ENCODE results near the gene NIT2. TPM values are rescaled to one million over a fixed set of nuclear protein-coding genes. Genes with fewer than 3 reads are reported as not detected.
"Not testable (repeated sequence)": the region's sequence is repeated elsewhere in the genome, so short reads cannot be mapped to it uniquely, and the experiment has no call there.

Gene NIT2, protein sequence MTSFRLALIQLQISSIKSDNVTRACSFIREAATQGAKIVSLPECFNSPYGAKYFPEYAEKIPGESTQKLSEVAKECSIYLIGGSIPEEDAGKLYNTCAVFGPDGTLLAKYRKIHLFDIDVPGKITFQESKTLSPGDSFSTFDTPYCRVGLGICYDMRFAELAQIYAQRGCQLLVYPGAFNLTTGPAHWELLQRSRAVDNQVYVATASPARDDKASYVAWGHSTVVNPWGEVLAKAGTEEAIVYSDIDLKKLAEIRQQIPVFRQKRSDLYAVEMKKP
- 16.9 and 20.3 TPM in 2 replicates for total RNA-seq

DNA sequence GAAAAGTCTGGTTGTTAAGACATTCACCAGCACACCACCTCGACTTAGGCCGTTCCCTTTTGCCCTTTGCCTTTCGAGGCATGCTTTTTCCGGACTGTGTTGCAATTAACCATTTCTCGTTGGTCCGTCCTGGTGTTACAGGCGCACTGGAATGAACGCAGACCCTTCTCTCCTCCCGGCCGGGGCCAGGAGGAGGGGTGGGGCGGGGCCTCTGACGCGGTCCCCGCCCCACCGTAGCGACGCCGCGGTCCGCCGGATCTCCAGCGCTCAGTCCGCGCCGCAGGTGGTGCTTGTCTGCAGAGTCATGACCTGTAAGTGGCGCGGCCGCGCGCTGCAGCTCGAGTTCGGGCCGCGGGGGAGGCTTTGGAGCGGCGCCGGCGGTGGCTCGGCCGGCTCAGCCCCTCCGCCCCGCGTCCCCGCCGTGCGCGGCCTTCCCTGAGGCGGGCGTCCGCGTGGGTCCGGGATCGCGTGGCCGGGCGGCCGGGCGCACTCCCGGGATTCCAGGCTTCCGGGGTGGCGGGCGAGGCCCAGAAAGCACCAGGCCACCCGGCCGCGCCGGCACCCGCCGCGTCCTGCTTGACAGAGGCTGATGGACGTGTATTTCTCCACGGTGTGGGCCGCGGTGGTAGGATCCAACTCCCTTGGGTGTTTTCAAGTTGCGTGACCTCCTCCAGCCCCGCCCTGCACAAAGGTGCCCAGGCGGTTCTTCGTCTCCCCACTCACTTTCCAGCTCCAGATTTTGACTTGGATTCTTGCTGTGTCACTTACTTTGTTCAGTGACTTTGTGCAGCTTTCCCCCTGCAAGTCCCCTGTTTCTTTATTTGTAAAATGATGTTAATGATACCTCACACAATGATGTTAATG, at the start of gene NIT2:
NIT2 (plus strand) TSS at position 270 of the 864 bp plus-strand sequence; CDS start at position 305, 35 bp downstream.
- peak; percentile 2 for DNase-seq (ENCODE audit: extremely low read depth, low read depth, low spot score)

DNA sequence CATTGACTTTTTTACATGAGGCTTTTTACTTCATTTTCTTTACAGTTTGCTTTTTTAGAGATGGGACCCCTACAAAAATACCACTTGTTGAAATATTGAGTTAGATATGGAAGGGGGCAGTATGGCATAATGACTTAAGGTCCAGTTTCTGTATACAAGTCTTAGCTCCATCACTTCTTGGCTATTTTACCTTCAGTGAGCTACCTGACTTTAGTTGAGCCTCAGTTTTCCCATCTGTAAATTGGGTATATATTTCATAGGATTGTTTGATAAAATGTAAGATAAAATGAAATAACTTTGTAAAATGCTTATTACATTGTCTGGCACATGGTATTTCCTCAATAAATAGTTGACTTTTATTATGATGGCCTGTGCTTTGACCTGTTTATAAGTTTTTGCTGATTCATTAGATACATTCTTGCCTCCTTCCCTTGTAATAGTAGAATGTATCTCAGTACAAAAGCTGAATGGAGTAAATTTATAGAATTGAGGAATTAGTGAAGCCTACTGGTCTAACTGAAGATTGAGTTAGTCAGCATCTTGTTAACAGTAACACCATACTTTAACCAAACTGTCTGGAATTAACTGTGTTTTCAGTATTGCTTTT, 46.2 kb upstream of the NIT2 start:
- no peak for DNase-seq (ENCODE audit: extremely low read depth, low read depth, low spot score)

DNA sequence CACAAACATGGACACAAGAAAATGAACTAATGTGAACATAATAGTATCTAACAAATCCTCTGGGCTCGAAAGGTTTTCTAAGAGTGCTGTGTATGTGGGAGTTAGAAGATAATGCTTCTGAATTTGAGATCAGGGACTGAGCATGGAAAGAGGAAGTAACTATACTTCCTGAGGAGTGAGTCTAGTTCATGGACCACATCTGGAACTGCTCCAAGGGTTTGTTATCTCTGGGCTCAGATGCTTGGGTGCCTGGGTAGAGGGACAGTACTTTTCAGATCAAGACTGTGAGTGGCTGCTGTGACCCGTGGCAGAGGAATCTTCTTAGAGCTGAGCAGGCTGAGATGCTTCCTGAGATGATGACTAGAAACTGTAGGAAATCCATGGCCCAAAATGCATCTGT, 45.2 kb upstream of the NIT2 start:
- peak; percentile 25 for DNase-seq (ENCODE audit: extremely low read depth, low read depth, low spot score)

DNA sequence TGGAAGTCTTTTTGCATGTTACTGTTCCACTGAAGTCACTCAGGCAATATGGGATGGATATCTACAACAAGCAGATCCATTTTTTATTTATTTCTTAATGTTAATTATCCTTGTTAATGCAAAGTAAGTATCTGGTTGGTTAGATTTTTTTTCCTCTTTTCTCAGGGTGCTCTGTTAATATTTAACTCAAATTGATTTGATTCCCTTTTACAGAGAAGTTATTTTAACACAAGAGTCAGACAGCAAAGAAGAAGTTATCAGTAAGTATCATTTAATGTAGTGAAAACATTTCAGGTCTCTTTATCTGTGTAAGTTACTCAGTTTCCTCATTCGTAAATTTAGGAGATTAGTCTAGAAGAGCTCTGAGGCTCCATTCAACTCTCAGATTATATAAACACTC, 39.5 kb upstream of the NIT2 start:
- no peak for DNase-seq (ENCODE audit: extremely low read depth, low read depth, low spot score)

DNA sequence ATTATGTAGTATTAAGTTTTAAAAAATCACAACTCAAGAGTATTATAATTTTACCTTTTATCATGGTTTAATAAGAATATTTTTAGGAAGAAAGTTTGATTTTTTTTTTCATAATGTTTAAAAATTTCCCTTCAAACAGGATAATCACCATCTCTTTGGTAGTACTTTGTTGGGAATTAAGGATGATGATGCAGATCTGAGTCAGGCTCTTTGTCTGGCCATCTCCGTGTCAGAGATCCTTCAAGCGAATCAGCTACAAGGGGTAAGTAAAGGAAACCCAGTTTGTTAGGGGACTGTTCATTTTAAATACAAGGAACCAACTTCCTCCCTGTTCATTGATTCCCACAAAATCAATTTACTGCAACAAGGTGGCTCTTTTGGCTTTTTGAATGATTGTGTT, 36.8 kb upstream of the NIT2 start:
- no peak for DNase-seq (ENCODE audit: extremely low read depth, low read depth, low spot score)

DNA sequence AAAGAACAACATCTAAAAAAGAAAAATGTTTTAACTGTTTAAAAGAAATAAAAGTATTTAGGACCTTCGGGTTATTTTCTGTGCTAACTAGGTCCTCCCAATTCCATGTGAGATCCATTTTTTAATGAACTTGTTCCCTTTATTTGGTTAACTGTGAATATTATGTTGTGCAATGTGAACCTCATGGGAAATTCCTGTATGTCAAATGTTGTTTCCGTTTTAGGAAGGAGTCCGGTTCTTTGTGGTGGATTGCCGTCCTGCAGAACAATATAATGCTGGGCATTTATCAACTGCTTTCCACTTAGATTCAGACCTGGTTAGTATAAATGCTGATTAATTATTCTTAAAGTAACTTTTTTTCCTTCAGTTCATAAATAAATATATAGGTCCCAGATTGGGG, 35.5 kb upstream of the NIT2 start:
- no peak for DNase-seq (ENCODE audit: extremely low read depth, low read depth, low spot score)

DNA sequence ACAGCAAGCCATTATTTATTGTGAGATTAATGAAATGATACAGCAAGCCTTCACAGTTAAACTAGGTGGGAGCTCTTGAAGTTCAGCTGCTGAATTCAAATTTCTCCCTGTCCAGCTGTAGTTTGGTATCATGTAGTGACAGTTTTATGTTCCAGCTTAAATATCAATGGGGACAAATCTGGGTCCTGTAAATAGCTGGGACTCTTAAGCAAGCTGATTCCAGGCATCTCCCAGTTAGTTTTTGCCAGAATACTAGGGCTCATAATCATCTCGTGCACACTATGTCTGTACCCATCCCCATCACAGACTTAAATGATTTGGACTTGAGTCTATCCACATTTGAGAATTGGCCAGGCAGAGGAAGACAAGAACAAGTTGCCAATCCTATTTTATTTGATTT, 27.9 kb upstream of the NIT2 start:
- no peak for DNase-seq (ENCODE audit: extremely low read depth, low read depth, low spot score)

DNA sequence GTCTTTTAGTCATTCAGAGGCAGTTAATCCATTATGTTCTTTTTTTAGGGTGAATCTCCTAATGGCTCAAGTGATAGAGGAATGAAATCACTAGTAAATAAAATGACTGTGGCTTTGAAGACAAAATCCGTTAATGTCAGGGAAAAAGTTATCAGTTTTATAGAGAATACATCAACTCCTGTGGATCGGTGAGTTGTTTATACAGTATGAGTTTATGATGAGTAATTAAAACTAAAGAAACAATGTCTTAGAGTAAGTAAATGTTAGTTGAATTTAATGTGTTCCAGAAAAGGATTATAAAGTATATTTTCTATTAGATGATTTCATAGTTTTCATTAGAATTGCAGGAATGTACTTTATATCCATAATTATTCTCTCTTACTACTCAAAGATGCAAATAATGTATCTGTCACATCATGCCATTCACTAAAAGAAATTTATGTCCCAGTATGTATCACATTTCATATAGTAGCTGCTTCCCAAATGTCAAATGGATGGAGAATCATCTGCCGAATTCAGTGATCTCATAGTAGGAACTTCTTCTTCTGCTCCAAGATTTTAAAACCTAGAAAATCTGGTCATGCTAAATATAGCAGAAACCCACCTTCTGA, 24.1 kb upstream of the NIT2 start:
- DNase-seq (ENCODE audit: extremely low read depth, low read depth, low spot score), result no peak

DNA sequence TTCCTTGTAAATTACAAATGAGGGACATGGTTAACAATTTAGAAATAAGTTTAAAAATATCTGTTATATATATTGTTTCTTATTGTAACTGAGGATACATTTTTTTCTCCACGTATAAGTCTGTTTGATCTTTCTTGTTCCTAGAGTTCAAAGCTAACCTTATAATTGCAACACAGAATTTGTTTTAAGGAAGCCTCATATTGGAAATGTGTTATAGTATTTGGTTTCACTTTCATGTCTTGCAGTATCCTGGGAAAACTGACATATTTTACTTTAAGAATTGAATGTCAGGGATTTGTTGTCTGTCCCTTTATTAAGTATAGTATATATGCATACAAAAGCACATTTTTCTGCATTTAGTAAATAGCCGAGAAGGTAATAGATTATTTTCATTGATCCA, 23.5 kb upstream of the NIT2 start:
- no peak for DNase-seq (ENCODE audit: extremely low read depth, low read depth, low spot score)

DNA sequence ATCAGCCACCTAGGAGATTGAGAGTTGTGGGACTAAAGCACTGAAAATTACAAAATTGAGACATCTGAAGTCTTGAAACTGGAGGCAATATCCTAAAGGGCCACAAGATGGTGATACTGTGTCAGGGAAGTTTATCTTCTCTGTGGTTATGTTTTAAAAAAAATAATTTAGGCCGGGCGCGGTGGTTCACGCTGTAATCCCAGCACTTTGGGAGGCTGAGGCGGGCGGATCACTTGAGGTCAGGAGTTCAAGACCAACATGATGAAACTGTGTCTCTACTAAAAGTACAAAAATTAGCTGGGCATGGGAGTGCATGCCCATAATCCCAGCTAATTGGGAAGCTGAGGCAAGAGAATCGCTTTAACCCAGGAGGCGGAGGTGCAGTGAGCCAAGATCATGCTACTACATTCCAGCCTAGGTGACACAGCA, 17.9 kb upstream of the NIT2 start:
- DNase-seq (ENCODE audit: extremely low read depth, low read depth, low spot score), result peak; percentile 25

DNA sequence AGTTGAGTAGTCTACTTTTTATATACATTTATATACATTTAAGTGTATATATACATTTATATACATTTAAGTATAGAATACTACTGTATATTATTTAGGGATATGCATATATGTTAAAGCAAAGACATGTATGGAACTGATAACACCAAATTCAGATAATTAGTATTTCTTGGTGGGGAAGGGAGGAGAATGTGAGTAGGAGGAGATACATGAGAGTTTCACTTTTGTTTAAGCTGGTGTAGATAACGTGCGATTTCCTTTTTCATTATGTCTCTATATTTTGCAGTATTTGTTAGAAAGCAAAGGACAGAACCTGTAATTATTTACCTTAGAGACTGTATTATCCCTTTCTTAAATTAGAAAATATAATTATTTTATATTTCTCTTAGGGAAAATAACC, 16.6 kb upstream of the NIT2 start:
- no peak for DNase-seq (ENCODE audit: extremely low read depth, low read depth, low spot score)

DNA sequence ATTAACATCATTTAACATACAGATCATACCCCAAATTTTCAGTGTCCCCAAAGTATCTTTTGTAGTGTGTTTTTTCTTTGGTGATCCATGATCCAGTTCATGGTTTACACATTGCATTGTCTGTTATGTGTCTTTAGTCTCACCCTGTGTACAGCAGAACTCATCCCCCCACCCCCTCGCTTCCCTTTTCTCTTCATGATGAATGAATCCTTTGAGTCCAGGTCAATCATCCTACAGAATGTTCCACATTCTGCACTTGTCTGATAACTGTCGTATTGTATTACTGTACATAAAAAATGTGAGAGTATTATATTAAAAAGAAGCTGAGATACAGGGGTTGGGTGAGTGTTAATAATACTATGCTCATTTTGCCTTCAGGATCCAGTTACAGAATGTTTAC, 14.6 kb upstream of the NIT2 start:
- DNase-seq (ENCODE audit: extremely low read depth, low read depth, low spot score), result no peak

DNA sequence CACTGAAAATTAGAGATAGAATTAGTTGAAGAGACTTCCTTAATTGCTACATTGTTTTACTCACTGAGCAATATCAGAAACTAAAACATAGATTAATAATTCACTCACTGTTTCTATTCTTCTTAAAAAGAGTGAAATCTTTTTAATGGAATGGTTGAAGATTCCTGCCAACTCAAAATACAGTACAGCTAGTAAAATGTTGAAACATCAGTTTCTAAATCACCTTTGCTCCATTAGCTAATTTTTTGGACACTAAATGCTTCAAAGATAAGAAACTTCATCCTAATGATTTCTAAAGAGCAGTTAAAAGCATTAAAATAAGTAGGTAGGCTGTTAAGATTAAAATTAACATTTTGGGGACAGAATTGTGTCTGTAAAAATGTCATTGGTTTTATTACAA, 10.5 kb upstream of the NIT2 start:
- DNase-seq (ENCODE audit: extremely low read depth, low read depth, low spot score), result no peak

DNA sequence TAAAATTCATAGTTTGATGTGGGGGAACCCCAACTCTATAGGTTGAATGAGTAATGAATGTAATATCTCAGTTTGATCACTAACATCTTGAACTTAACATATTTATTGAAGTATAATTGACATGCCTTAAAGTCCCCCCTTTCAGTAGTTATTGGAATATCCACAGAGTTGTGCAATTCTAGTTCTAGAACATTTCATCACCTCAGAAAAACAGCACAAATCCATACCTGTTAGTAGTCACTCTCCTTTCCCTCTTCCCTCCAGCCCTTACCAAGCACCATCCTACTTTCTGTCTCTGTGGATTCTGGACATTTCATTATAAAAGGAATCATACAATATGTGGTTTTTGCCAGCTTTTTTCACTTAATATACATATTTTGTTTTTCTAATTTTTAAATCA, 8.7 kb upstream of the NIT2 start:
- DNase-seq (ENCODE audit: extremely low read depth, low read depth, low spot score), result no peak

DNA sequence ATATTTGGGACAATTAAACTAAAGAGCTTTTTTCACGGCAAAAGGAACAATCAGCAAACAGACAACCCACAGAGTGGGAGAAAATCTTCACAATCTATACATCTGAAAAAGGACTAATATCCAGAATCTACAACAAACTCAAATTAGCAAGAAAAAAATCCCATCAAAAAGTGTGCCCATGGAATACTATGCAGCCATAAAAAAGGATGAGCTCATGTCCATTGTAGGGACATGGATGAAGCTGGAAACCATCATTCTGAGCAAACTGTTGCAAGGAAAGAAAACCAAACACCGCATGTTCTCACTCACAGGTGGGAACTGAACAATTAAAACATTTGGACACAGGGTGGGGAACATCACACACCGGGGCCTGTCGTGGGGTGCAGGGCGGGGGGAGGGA, 7.2 kb upstream of the NIT2 start:
- DNase-seq (ENCODE audit: extremely low read depth, low read depth, low spot score), result not testable (repeated sequence)

DNA sequence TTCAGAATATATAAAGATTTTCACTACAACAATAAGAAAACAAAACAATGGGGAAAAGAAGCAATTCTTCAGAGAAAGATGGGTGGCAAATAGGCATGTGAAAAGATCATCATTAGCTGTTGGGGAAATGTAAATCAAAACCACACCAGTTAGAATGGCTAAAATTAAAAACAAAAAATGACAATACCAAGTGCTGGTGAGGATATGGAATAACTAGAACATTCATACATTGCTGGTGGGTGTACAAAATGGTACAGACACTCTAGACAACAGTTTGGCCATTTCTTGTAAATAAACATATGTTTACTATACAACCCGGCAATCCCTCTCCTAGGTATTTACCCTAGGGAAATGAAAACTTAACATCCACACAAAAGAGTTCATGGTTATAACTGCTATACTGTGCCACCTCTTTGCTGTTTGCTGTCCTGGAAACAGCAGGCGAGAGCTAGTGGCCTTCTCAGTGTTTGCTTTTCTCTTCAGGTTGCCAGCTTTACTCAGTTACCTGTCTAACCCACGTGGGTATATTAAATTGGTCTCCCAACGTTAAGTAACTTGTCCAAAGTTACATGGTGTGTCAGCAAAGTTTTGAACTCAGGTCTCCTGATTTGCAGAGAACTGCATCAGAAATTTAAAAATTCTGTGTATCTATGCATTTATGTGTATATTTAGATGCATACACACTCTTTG, 4.6 kb upstream of the NIT2 start:
- DNase-seq (ENCODE audit: extremely low read depth, low read depth, low spot score), result no peak

DNA sequence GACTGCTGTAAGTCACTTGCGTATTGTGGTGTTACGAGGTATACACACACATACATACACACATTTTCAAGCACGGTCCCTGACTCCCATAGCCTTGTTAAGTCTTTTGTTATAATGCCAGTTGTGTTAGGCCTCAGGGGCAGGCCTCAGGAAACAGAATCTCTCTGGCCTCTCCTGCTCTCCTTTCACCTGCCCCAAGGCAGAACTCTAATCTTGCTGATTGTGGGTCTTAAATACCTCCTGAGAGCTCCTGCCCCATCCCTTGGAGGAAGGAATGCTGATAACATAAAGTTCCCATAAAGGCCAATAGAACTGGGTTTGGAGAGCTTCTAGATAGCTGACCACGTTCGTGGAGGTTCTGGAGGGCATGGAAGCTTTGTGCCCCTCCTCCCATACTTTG, 3.9 kb upstream of the NIT2 start:
- no peak for DNase-seq (ENCODE audit: extremely low read depth, low read depth, low spot score)

DNA sequence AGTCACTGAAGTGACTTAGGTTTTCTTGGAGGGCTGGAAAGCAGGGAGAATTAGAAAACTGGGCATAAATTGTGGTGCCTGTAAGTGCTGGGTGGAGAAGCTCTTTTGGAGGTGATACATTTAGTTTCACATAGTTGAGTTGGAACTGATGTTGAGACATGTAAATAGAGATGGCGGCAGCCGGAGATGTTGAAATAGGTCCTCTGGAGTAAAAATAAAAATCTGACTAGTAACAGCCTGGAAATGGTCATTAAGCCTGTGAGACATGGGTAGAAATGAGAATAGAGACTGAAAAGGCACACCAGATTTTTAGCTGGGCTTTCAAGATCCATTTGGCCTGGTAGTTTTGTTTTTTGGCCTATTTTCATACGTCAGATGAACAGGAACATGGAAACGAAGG, 2.9 kb upstream of the NIT2 start:
- DNase-seq (ENCODE audit: extremely low read depth, low read depth, low spot score), result no peak

DNA sequence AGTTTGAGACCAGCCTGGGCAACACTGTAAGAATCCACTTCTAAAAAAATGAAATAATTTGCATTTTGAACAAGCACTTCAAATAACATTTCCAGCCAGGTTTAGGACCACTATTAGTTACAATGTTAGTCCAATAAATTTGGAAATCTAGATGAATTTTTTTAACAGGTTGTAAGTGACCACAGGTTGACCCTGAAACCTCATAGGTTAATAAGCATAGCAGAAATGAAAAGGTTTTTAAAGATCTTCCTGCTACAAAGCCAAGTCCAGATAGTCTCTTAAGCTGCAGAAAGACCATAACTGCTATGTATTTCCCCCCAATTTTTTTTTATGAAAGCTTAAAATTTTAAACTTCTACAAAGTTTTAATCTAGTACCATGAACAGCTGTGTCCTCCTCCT, 1.5 kb upstream of the NIT2 start:
- DNase-seq (ENCODE audit: extremely low read depth, low read depth, low spot score), result no peak

DNA sequence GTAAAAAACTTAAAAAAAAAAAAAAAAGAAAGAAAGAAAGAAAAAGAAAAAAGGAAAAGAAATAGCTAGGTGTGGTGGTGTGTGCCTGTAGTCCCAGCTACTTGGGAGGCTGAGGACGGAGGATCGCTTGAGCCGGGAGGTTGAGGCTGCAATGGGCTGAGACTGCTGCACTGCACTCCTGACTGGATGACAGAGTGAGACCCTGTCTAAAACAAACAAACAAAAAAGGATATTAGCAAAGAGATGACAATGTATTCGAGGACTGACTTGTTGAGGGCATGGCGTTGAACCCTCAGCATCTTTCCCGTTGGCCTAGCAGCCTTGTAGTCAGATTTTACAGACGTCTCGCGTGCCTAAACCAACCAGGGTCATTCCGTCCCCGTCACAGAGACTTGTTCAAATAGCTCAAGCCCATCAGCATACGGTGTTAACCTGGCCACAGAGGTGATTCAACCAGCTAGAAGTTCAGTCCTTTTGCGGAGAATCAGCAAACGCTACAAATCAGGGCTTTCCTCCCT, 528 bp upstream of the NIT2 start:
- peak; percentile 10 for DNase-seq (ENCODE audit: extremely low read depth, low read depth, low spot score)

DNA sequence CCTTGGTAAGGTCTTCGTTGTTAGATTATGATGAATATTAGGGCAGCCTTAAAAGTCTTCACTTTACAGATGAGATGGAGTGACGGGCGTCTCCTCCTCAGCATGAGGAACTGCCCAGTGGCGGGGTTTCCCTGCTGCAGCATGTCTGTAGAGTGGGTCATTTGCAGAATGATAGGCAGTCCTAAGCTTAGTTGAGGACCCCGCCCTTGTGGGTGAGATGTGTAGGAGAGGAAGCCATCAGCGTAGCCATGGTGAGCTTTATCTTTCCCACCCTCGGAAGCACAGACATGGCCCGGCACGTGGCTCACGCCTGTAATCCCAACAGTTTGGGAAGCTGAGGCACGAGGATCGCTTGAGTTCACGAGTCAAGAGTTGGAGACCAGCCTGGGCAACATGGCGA, 877 bp downstream of the NIT2 start:
- DNase-seq (ENCODE audit: extremely low read depth, low read depth, low spot score), result no peak

Measured in glomerular endothelial cell (primary cell).